ENCODE measurements around the gene SND1.

SND1 gene

DNA sequence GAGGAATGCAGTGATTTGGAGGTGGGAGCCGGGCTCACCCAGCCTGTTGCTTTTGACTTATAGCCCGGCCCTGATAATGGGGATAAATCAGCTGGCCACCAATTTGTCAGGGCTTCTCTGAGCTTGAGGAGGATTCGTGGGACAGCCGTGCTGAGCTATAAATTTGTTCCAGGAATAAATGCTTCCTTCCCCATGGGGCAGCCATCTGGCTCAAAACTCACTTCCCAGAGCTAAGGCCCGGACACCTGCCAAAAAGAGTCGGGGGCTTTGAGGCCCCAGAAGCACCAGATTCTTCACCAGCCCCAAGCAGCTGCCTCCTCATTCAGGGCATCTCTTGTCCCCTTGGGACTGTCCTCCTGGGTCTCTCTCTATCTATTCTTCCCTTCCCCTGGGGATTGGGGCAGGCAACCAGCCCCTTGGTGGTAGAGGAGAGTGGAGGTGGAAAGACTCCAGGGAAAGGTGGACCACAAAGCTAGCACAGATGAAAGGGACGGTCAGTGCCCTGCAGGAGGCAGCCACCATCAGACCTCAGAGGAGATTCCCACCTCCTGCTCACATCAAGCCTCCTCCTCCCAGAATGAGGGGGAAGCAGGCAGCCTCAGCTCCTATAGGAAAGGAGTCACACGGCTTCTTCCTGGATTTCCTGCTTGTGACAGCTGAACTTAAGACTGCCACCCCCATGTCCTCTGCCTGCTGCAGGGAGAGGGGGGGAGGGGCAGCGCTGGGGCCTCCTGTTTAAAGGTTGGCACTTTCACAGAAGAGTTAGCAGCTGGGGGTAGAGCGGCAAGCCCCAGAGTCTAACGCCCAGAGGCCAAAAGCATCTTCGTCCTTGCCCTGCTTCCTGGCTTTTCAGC lies 423.5 kb downstream of the SND1 start:
- no peak overlapping the region for H2AFZ ChIP-seq (ENCODE audit: low read length)
- H3K9ac ChIP-seq (ENCODE audit: low read length) = no peak overlapping the region
- H3K4me2 ChIP-seq (ENCODE audit: low read depth, low read length) = no peak overlapping the region
- no peak for DNase-seq
- no peaks in the 10 kb centered on the region for H3K9me2 ChIP-seq (replicated peaks; ENCODE audit: insufficient read depth, low read length)
- H3F3A ChIP-seq (ENCODE audit: insufficient read depth, low read length) = no peaks in the 10 kb centered on the region
- peaks cover 17% of the 10 kb centered on the region for H3K79me2 ChIP-seq (ENCODE audit: low read length)
- TF ChIP-seq, protein P1, sequence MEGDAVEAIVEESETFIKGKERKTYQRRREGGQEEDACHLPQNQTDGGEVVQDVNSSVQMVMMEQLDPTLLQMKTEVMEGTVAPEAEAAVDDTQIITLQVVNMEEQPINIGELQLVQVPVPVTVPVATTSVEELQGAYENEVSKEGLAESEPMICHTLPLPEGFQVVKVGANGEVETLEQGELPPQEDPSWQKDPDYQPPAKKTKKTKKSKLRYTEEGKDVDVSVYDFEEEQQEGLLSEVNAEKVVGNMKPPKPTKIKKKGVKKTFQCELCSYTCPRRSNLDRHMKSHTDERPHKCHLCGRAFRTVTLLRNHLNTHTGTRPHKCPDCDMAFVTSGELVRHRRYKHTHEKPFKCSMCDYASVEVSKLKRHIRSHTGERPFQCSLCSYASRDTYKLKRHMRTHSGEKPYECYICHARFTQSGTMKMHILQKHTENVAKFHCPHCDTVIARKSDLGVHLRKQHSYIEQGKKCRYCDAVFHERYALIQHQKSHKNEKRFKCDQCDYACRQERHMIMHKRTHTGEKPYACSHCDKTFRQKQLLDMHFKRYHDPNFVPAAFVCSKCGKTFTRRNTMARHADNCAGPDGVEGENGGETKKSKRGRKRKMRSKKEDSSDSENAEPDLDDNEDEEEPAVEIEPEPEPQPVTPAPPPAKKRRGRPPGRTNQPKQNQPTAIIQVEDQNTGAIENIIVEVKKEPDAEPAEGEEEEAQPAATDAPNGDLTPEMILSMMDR (IDR thresholded peaks at IDR 0.05; ENCODE audit: low read length) = no peak
- TF ChIP-seq EZH2phosphoT487 (IDR thresholded peaks at IDR 0.05; ENCODE audit: low read length) (no peak), EZH2 (optimal IDR thresholded peaks at IDR 0.05; ENCODE audit: low read depth, low read length) (no peak)
- H3K4me3 ChIP-seq (ENCODE audit: low read length) = no peak overlapping the region
- H3K27ac ChIP-seq (ENCODE audit: low read length) = no peak overlapping the region
- no peaks in the 10 kb centered on the region for H4K20me1 ChIP-seq (ENCODE audit: insufficient read depth, low read length)
- H3K9me3 ChIP-seq (replicated peaks; ENCODE audit: insufficient read depth, low read length) = no peaks in the 10 kb centered on the region
- no peaks in the 10 kb centered on the region for H3K4me1 ChIP-seq (ENCODE audit: low read length)
- H3K36me3 ChIP-seq (replicated peaks; ENCODE audit: insufficient read depth, low read length) = no peaks in the 10 kb centered on the region; the same call in 1 of the 2 replicates
- no peaks in the 10 kb centered on the region for H3K27me3 ChIP-seq (replicated peaks; ENCODE audit: insufficient read depth, low read length)

DNA sequence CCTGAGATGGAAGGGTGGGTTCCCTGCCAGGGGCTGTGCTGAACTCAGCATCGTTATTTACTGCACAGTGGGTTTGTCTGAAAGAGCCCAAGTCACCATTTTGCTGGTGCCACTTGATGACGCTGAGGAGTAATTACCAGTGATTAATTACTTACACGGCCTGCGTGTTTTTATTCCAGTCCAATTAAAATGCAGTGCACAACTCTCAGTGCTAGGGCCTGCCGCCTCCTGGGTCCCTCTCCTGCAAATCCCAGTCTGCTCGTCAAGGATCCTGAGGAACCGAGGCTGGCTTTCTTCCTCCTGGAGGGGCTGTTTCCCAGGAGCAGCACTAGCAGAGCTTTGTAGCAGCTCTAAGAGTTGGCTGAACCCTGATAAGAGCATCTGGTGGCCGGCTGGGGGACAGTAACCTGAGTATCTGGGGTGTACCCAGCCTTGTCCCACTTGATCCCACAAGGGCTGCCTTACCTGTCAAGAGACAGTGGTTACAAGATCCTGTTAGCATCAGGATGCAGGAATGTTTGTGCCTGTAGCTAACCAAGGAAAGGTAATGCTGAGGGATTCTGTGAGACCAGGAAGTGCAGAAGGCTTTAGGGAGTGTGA lies 424.3 kb downstream of the SND1 start:
- no peaks in the 10 kb centered on the region for H3F3A ChIP-seq (ENCODE audit: insufficient read depth, low read length)
- no peaks in the 10 kb centered on the region for H3K9me3 ChIP-seq (replicated peaks; ENCODE audit: insufficient read depth, low read length)
- no peaks in the 10 kb centered on the region for H3K27me3 ChIP-seq (replicated peaks; ENCODE audit: insufficient read depth, low read length)
- H3K4me1 ChIP-seq (ENCODE audit: low read length) = no peaks in the 10 kb centered on the region
- no peak overlapping the region for H3K27ac ChIP-seq (ENCODE audit: low read length)
- H3K79me2 ChIP-seq (ENCODE audit: low read length) = peaks cover 10% of the 10 kb centered on the region
- TF ChIP-seq, protein P1 (IDR thresholded peaks at IDR 0.05; ENCODE audit: low read length) = no peak
- TF ChIP-seq EZH2phosphoT487 (IDR thresholded peaks at IDR 0.05; ENCODE audit: low read length) (no peak), EZH2 (optimal IDR thresholded peaks at IDR 0.05; ENCODE audit: low read depth, low read length) (no peak)
- no peak for DNase-seq
- no peak overlapping the region for H3K9ac ChIP-seq (ENCODE audit: low read length)
- no peaks in the 10 kb centered on the region; the same call in 1 of the 2 replicates for H3K36me3 ChIP-seq (replicated peaks; ENCODE audit: insufficient read depth, low read length)
- H3K4me3 ChIP-seq (ENCODE audit: low read length) = no peak overlapping the region
- H2AFZ ChIP-seq (ENCODE audit: low read length) = no peak overlapping the region
- H4K20me1 ChIP-seq (ENCODE audit: insufficient read depth, low read length) = no peaks in the 10 kb centered on the region
- no peak overlapping the region for H3K4me2 ChIP-seq (ENCODE audit: low read depth, low read length)
- no peaks in the 10 kb centered on the region for H3K9me2 ChIP-seq (replicated peaks; ENCODE audit: insufficient read depth, low read length)

DNA sequence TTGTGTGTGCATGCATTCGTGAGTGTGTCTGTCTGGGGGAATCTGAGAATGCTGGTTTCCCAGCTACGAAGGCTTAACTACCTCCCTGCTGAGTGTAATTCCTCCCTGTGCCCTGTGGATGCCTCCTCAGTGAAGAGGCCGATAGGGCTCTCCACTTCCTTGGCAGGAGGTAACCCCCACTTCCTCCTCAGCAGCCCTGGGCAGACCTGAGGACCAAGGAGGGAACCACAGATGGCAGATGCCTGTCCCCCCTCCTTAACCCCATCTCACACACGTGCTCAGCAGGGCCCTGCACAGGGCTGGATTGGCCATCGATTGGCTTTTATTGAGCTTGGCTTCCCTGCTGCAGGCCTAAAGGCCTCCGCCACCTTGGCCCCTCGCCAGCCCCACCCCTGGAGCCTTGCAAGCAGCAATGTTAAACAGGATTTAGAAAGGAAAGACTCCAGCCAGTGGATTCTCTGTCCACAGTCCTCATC lies 424.8 kb downstream of the SND1 start:
- H3K79me2 ChIP-seq (ENCODE audit: low read length) = peaks cover 5% of the 10 kb centered on the region
- H3K4me3 ChIP-seq (ENCODE audit: low read length) = no peak overlapping the region
- DNase-seq = no peak
- H3K27me3 ChIP-seq (replicated peaks; ENCODE audit: insufficient read depth, low read length) = no peaks in the 10 kb centered on the region
- H3K9me2 ChIP-seq (replicated peaks; ENCODE audit: insufficient read depth, low read length) = no peaks in the 10 kb centered on the region
- TF ChIP-seq, protein P1 (IDR thresholded peaks at IDR 0.05; ENCODE audit: low read length) = no peak
- TF ChIP-seq EZH2 (optimal IDR thresholded peaks at IDR 0.05; ENCODE audit: low read depth, low read length) = no peak
- no peak for TF ChIP-seq EZH2phosphoT487 (IDR thresholded peaks at IDR 0.05; ENCODE audit: low read length)
- H3K4me2 ChIP-seq (ENCODE audit: low read depth, low read length) = no peak overlapping the region
- no peaks in the 10 kb centered on the region; the same call in 1 of the 2 replicates for H3K36me3 ChIP-seq (replicated peaks; ENCODE audit: insufficient read depth, low read length)
- H4K20me1 ChIP-seq (ENCODE audit: insufficient read depth, low read length) = no peaks in the 10 kb centered on the region
- H3K27ac ChIP-seq (ENCODE audit: low read length) = no peak overlapping the region
- no peak overlapping the region for H2AFZ ChIP-seq (ENCODE audit: low read length)
- no peaks in the 10 kb centered on the region for H3K4me1 ChIP-seq (ENCODE audit: low read length)
- H3K9ac ChIP-seq (ENCODE audit: low read length) = no peak overlapping the region
- H3K9me3 ChIP-seq (replicated peaks; ENCODE audit: insufficient read depth, low read length) = no peaks in the 10 kb centered on the region
- no peaks in the 10 kb centered on the region for H3F3A ChIP-seq (ENCODE audit: insufficient read depth, low read length)

Measured in MM.1S (cell line).